Measurements from ENCODE around the gene POLD3.

DNA sequence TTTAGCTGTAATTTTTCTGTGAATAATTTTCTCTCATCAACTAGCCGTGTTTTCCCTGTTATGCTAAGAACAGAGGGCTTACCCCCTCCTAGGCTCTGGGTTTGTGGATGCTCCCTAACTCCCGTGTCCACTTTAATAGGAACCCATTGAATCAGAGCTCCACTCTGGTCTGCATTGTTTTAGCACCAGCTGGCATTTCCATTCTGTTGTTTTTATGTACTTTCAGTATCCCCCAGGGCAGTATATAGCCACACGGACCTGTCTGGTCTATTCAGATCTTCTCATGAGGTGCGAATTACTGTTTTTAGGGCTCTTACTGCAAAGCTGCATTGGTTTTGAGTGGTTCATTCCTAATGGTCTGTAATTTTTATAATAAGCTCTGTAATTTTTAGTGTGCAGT is 16.0 kb downstream of the POLD3 start:
- TF ChIP-seq ZNF274 (IDR thresholded peaks at IDR 0.05; ENCODE audit: low read depth, low read length) (no peak), YY1 (IDR thresholded peaks at IDR 0.05; ENCODE audit: insufficient read depth, insufficient read length) (no peak)

Measured in NT2/D1 (cell line).